ENCODE results near the gene KRT78. TPM values are rescaled to one million over a fixed set of nuclear protein-coding genes. Genes with fewer than 3 reads are reported as not detected.

The KRT78 gene
- total and polyA plus RNA-seq, 4 donors: 0.06 TPM; not detected in 3

GRCh38 chr12:52808573-52809160, 40.1 kb downstream of the KRT78 start:
- TF ChIP-seq JUND (IDR thresholded peaks at IDR 0.05) (no peak), FOXA2 (IDR thresholded peaks at IDR 0.05) (no peak), ZBTB33 (IDR thresholded peaks at IDR 0.05) (no peak)
- no peaks in the 10 kb centered on the region for H3K4me1 ChIP-seq (ENCODE audit: control insufficient read depth in 4 of 4, insufficient read depth in 4 of 4, low read length in 3 of 4)
- H3K27ac ChIP-seq (ENCODE audit: low read depth in 1 of 2, low read length in 2 of 2): no peak overlapping the region
- H3K36me3 ChIP-seq (ENCODE audit: control insufficient read depth in 4 of 4, insufficient read depth in 3 of 4, low read depth in 1 of 4, low read length in 3 of 4): no peaks in the 10 kb centered on the region
- peaks cover 0 to 6% (median under 1%) of the 10 kb centered on the region in 4 donors for H3K27me3 ChIP-seq (ENCODE audit: control insufficient read depth in 4 of 4, insufficient read depth in 4 of 4, low read length in 3 of 4)
- 89% methylated on average over 8 of the region's 8 CpGs for WGBS
- no peak for DNase-seq (ENCODE audit: low spot score)
- H3K4me3 ChIP-seq (ENCODE audit: low read depth in 1 of 3, low read length in 3 of 3): no peak overlapping the region
- no peak overlapping the region for H3K9ac ChIP-seq (ENCODE audit: low read depth in 1 of 2, low read length in 2 of 2)
- no peaks in the 10 kb centered on the region for H3K9me3 ChIP-seq (ENCODE audit: control insufficient read depth in 4 of 4, low read length in 3 of 4)

GRCh38 chr12:52807544-52808470, 41.0 kb downstream of the KRT78 start:
- H3K27me3 ChIP-seq (ENCODE audit: control insufficient read depth in 4 of 4, insufficient read depth in 4 of 4, low read length in 3 of 4): peaks cover 0 to 6% (median under 1%) of the 10 kb centered on the region in 4 donors
- H3K9me3 ChIP-seq (ENCODE audit: control insufficient read depth in 4 of 4, low read length in 3 of 4): no peaks in the 10 kb centered on the region
- no peaks in the 10 kb centered on the region for H3K36me3 ChIP-seq (ENCODE audit: control insufficient read depth in 4 of 4, insufficient read depth in 3 of 4, low read depth in 1 of 4, low read length in 3 of 4)
- H3K9ac ChIP-seq (ENCODE audit: low read depth in 1 of 2, low read length in 2 of 2): no peak overlapping the region
- 80% methylated on average over 16 of the region's 16 CpGs for WGBS
- TF ChIP-seq REST (IDR thresholded peaks at IDR 0.05) (no peak), JUND (IDR thresholded peaks at IDR 0.05) (no peak), CTCF (IDR thresholded peaks at IDR 0.05; ENCODE audit: low read depth, low read length, missing input control) (no peak), RAD21 (IDR thresholded peaks at IDR 0.05) (no peak)
- H3K27ac ChIP-seq (ENCODE audit: low read depth in 1 of 2, low read length in 2 of 2): no peak overlapping the region
- H3K4me1 ChIP-seq (ENCODE audit: control insufficient read depth in 4 of 4, insufficient read depth in 4 of 4, low read length in 3 of 4): no peaks in the 10 kb centered on the region
- DNase-seq (ENCODE audit: low spot score): no peak
- no peak overlapping the region for H3K4me3 ChIP-seq (ENCODE audit: low read depth in 1 of 3, low read length in 3 of 3)
